HUDEP-2 (cell line): ENCODE results near the gene RAMACL.
"Not testable (repeated sequence)": the region's sequence is repeated elsewhere in the genome, so short reads cannot be mapped to it uniquely, and the experiment has no call there.

Experiments
- DNase-seq, 76 experiments: peaks; one replicate each; lab custom pipeline; 2025; ENCODE audit not compliant: unreplicated experiment in 76 of 76; lab: John Stamatoyannopoulos, UW

RAMACL gene

GRCh38 chr6:166586424-166587156, at the start of gene RAMACL:
Gene RAMACL (minus strand): TSS chr6:166586678. CDS start chr6:166586477, 201 bp downstream.
- peak in 24 of 76 experiments; percentile 3 to 62 (median 14) for DNase-seq

- no peak for DNase-seq
Observed at GRCh38 chr6:166635013-166635970, 48.8 kb upstream of the RAMACL start.

- DNase-seq: not testable (repeated sequence)
Observed at GRCh38 chr6:166634581-166634980, 48.1 kb upstream of the RAMACL start.

- peak in 42 of 76 experiments; percentile 5 to 68 (median 40) for DNase-seq
Observed at GRCh38 chr6:166633732-166634535, 47.5 kb upstream of the RAMACL start.

DNA sequence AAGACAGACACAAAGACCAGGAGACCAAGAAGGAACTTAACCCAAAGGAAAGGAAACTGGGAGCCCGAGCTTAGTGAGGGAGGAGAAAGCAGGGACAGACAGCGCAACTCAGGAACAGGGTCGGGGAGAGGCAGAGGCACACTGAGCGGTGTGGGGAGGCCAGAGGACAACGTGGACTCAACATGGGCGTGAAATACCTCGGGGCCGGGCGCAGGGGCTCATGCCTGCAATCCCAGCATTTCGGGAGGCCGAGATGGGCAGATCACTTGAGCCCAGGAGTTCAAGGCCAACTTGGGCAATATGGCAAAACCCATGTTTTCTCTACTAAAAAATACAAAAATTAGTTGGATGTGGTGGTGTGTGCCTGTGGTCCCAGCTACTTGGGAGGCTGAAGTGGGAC, 46.3 kb upstream of the RAMACL start:
- DNase-seq: no peak

GRCh38 chr6:166630462-166630861, 44.0 kb upstream of the RAMACL start:
- DNase-seq: no peak

DNA sequence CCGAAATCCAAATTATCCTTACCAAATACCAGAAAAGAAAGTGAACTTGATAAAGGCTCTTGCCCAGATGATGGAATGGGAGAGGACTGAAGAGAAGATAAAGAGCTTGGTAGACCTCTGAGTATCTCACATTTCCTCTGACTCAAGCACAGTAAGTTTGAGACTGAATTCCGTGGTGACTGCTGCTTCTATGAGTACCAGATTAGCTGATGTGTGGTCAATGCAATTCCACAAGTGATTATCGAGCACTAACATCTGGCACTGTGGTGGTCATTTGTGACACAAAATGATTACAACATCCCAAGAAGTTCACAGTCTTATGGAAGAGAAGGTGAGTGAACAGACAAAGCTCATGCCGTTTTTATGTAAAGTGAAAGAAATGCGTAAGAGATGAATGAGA, 43.1 kb upstream of the RAMACL start:
- DNase-seq: peak in 3 of 76 experiments; percentile 9 to 31 (median 22)

GRCh38 chr6:166627875-166628801, 41.7 kb upstream of the RAMACL start:
- peak in 58 of 76 experiments; percentile 13 to 73 (median 49) for DNase-seq

DNA sequence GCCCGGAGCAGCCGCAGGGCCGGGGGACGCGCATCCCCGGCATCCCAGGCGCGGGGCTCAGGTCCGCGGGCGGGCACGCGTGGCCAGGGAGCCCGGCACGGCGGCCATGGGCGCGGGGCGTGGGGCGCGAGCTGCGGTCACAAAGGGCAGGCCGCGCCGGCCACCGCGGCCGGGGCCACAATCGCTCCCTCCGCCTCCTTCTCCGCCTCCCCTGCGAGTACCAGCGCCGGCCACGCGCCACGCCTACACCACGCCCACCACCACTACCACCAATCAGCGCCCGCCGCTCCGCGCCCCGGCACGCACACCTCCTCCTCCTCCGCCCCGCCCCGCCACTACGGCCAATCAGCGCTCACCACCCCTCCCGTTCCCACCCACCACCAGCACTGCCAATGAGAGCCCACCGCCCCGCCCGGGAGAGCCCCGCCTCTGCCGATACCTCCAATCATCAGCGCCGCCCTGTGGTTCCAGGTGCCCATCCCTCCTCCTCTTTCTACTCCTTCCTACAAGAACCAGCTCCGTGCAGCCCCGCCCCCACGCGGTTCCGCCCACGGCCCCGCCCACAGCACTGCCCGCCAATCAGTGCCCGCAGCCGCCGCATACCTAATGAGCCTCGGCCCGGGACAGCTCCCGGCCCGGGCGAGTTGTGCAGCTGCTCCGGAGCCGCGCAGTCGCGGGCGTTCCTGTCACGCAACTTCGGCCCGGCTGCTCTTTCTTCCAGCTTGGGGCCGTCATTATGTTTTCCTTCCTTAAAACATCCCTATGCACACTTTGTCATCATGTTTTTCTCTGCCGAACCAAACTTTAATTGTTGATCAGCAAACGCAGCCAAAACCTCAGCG, 40.8 kb upstream of the RAMACL start, which contains the start of gene RPS6KA2:
TSS of gene RPS6KA2 (minus strand) at position 219 of the 842 bp plus-strand sequence. CDS start 232 bp downstream, outside the sequence.
- DNase-seq: peak; percentile 96 to 100 (median 100)

DNA sequence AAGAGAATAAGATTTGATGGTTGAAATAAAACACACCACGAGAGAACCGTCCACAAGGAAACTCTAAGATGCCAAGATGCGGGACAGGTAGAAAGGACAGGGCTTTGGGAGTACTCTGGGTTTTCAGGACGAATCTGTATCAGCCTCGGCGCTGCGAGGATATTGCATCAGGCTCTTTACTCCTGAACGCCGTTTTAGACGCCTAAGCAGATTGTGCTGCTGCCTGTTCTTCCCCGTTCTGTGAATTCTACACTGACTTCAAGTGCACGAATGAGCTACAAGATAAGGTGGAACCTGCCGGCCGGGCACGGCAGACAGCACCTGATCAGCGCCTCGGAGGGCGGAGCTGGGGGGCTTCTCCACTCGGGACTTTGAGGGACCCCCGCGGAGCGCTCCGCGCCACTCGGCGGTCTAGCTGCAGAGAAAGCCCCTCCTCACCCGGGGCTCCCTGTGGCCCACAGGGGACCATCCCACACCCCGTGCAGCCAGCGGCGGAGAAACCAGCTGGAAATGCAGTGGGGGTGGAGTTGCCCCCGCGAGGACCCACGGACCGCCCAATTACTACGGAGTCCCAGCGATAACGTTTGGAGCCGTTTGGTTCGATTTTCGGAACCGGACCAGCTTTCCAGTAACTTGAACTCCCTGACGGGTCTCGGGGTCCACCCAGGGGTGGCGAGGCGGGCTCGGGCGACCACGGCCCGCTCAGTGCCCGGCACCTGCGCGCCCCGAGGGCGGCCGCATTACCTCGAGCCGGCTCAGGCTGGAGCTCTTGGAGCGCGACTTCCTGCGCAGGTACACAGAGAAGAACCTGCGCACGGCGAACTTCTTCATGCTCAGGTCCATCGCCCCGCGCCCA, 39.9 kb upstream of the RAMACL start:
- DNase-seq: peak in 2 of 76 experiments; percentile 6 to 15

GRCh38 chr6:166625356-166625755, 38.9 kb upstream of the RAMACL start:
- no peak for DNase-seq

- DNase-seq: peak in 3 of 76 experiments; percentile 3 to 9 (median 8)
Observed at GRCh38 chr6:166624275-166624674, 37.8 kb upstream of the RAMACL start.

- DNase-seq: no peak
Observed at GRCh38 chr6:166623318-166623717, 36.8 kb upstream of the RAMACL start.

DNA sequence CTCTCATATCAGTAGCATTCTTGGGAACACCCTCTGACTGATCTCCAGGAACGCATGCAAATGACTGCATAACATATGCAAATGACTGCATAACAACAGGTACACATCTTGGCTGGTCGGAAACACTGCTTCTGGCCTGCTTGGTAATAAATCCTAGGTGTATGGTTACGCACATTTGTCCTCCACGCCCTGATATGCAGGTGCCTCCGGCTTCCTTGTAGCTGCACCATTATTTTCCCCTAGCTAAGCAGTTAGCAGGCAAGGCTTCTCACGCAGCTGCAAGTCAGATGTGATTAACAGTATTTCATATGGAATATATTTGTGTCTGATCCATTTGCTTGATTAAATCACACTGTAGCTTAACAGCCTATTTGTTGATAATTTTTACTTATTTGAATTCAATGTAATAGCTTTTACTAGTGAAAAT, 34.6 kb upstream of the RAMACL start:
- no peak for DNase-seq

DNA sequence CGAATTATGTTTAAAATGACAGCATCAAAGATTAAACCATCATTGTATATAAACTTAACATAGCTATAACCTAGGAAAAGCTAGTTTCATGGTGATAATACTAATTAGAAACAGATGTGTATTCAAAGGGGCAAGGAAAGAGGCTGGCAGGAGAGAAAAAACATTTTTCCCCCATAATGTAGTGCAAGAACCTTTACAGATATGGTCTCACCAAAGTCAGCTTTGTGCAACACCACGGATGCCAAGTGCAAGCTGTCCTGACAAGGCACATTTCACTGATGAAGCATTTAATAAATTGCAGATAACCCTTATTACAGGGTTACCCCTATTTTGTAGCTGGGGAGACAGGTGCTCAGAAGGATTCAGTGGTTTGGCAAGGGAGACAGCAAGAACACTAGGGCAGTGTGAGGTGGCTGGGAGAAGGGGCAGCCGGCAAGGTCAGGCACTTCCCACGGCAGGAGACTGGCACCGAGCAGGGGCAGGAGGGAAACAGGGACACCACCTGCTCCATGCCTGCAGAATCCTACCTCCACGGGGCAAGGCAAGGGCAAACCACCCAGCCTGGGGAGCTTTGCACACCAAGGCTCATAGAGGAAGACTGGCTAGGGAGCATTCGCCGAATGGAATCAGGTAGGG, 34.1 kb upstream of the RAMACL start:
- DNase-seq: no peak

DNA sequence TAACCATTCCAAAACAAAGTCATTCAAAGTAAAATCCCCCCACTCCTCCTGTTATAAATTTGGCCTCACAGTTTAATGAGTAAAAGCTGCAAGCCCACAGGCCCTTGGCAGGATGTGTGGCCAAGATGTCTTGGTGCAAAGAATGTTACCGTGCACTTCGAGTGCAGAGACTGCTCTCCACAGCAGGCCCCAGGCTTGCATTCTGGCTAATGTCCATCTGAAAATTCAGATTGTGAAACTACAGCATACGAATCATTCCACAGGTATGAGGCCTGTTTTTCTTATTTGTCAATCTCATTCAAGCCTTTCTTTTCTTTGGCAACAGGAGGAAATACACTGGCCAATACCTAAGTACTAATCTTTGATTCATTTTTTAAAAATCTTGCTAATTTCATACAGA, 33.4 kb upstream of the RAMACL start:
- no peak for DNase-seq
